Astrocyte of the spinal cord (primary cell): ENCODE measurements around the gene PCBD1.
"Not testable (repeated sequence)": the region's sequence is repeated elsewhere in the genome, so short reads cannot be mapped to it uniquely, and the experiment has no call there.

ENCODE experiments used
- DNase-seq: peaks from one replicate; pipeline ENCODE4 v3.0.0; 2011; ENCODE audit warnings: low read depth, low spot score
- H3K4me3 ChIP-seq: 2 replicates; pipeline ENCODE4 v1.5.1; 2011; ENCODE audit warnings: low read depth, mild to moderate bottlenecking, low read length, moderate library complexity
- in situ Hi-C: cut with HindIII; loops from 2 replicates; pipeline ENCODE4 v1.10.0; 2017; ENCODE audit warnings: low sequenced_read_pairs
- TF ChIP-seq, protein P1 (sequence below): IDR thresholded peaks from 2 replicates; pipeline ENCODE4 v1.5.1; 2012; ENCODE audit warnings: low read depth, mild to moderate bottlenecking, low read length, inconsistent platforms

PCBD1 gene

DNA sequence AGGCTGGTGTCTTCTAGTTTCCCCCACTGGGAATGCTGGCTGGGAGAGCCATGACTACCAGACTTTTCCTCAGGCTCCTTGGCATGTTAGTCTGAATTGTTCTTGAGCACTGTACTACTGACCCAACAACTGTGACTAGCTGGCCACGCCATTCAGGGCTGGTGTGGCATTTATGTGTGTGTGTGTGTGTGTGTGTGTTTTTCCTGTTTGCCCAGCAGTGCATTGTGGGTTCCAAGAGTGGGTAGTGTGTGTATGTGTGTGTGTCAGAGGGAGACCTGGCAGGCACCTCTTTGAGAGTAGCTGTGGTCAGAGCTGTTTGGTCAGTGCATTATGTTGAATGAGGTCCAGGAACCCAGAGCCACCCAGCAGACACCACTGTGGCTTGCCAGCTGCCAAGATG, 9.2 kb downstream of the PCBD1 start:
- DNase-seq: peak; percentile 37
- in situ Hi-C loops: no loop called here
- TF ChIP-seq, protein P1, sequence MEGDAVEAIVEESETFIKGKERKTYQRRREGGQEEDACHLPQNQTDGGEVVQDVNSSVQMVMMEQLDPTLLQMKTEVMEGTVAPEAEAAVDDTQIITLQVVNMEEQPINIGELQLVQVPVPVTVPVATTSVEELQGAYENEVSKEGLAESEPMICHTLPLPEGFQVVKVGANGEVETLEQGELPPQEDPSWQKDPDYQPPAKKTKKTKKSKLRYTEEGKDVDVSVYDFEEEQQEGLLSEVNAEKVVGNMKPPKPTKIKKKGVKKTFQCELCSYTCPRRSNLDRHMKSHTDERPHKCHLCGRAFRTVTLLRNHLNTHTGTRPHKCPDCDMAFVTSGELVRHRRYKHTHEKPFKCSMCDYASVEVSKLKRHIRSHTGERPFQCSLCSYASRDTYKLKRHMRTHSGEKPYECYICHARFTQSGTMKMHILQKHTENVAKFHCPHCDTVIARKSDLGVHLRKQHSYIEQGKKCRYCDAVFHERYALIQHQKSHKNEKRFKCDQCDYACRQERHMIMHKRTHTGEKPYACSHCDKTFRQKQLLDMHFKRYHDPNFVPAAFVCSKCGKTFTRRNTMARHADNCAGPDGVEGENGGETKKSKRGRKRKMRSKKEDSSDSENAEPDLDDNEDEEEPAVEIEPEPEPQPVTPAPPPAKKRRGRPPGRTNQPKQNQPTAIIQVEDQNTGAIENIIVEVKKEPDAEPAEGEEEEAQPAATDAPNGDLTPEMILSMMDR: no peak
- no peak overlapping the region for H3K4me3 ChIP-seq

DNA sequence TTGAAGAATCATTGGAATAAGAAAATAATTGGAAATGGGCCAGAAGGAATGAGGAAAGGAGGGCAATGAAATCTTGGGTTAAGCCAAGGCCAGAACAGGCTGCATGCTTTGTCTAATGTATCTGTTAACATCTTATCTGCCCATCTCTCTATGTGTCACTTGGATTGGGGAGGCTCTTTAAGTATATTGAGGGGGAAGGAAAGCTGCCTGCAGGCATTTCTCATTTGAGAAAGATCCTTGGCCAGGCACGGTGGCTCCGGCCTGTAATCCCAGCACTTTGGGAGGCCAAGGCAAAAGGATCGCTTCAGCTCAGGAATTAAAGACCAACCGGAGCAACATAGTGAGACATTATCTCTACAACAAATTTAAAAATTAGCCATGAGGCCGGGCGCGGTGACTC, 14.3 kb downstream of the PCBD1 start:
- in situ Hi-C loops: no loop called here
- TF ChIP-seq, protein P1: no peak
- H3K4me3 ChIP-seq: no peak overlapping the region
- DNase-seq: no peak

DNA sequence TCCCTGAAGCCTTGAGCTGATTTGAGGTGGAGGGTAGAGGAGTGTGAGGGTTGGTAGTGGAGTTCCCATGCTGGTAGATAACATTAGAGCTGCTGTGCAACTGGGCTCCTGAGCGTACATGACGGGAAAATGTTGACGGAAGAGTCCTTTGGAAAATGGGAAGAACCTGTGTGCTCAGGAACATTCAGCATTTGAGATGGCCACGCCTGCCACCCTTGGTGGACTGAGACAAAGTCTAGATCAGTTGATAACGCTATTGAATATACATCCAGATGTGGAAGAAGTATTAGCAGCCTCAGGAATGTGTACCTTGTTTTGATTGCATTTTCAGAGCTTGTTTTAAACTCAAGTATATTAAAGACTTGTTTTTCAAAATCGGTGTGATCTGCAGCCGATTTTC, 16.1 kb downstream of the PCBD1 start:
- in situ Hi-C loops: no loop called here
- no peak for DNase-seq
- H3K4me3 ChIP-seq: no peak overlapping the region

DNA sequence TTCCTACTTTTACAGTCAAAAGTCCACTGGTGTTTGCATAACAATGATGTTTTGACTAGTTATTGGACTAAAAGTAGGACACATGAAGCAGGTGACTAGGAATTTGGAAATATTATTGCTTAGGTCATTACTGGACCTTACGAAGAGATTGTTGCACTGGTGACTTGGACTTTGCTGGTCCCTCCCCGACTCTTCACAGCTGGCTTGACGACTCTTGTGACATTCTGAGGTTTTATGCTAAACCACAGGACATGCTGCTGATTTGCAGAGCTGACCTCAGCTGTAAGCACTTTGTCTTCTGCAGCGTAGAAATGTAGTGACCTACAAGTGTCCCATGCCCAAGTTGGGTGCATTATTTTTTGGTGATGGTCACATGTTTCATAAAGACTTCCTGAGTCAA, 21.9 kb downstream of the PCBD1 start:
- H3K4me3 ChIP-seq: no peak overlapping the region
- DNase-seq: peak; percentile 30
- TF ChIP-seq, protein P1: no peak
- in situ Hi-C loops: no loop called here

More for the DNA sequence above, 16.1 kb downstream of the PCBD1 start:
- TF ChIP-seq, protein P1: no peak

DNA sequence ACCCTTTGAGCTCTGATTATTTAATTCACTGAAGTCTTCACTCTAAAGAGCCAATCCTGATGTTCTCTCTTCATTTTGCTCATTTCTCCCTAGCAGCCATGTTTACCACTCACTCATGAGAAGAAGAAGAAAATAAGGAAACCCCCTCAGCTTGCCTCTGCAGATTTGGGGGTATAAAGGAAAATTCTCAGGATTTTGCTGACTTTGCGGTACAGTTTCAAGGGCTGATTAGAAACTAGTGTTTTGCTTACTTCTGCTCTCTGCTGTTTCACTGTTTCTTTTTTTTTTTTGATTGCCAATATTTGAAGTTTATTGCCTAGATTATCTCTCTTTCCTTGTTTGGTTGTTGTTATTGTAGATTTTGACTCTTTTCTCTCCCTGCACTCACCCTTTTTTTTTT, 23.4 kb downstream of the PCBD1 start:
- in situ Hi-C loops: no loop called here
- no peak for DNase-seq
- TF ChIP-seq, protein P1: no peak
- no peak overlapping the region for H3K4me3 ChIP-seq

DNA sequence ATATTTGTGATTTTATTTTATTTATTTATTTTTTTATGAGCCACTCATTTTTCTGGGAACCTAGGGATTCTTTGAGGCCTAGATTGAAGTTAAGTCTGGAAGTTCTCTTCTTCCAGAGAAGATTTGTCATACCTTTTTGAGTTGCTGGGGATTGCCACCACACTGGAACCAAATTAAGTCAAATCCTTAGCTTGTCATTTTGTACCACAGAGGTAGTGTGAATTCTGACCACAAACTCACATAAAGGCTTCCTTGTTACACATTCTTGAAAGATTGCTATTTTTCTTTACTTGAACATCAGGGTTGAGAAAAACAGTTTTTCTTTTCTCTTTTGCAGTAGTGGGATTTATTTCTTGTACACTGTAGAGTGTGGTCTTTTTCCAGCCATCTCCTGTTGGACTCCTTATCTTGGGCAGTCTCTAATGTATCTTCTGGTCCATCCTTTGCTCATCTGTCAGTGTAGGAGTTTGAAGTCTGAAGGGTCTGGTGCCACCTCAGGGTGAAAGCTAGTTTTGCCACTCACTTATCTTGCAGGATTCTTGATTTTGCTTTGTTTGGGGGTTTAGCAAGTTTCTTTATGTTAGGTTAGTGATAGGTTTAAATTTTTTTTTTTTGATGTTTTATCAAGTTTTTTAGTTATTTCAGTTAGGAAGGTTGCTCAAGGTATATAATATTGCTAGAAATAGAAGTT, 24.8 kb downstream of the PCBD1 start:
- TF ChIP-seq, protein P1: peak; percentile 11
- DNase-seq: no peak
- H3K4me3 ChIP-seq: no peak overlapping the region
- in situ Hi-C loops: no loop called here

DNA sequence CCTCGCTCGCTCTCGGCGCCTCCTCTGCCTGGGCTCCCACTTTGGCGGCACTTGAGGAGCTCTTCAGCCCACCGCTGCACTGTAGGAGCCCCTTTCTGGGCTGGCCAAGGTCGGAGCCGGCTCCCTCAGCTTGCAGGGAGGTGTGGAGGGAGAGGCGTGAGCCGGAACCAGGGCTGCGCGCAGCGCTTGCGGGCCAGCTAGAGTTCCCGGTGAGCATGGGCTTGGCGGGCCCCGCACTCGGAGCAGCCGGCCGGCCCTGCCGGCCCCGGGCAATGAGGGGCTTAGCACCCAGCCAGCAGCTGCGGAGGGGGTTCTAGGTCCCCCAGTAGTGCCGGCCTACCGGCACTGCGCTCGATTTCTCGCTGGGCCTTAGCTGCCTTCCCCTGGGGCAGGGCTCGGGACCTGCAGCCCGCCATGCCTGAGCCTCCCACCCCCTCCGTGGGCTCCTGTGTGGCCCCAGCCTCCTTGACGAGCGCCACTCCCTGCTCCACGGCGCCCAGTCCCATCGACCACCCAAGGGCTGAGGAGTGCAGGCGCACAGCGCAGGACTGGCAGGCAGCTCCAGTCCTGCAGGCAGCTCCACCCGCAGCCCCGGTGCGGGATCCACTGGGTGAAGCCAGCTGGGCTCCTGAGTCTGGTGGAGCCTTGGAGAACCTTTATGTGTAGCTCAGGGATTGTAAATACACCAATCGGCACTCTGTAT, 26.7 kb downstream of the PCBD1 start:
- DNase-seq, in situ Hi-C loops, H3K4me3 ChIP-seq: not testable (repeated sequence)
